ENCODE data around the gene SLC43A2. TPM values are rescaled to one million over a fixed set of nuclear protein-coding genes. Genes with fewer than 3 reads are reported as not detected.

Gene SLC43A2
- total and polyA plus RNA-seq, 3 donors from 2014 or later: 11.7 to 15.7 (median 12.4) TPM

- Histone ChIP-seq H3K4me3 (no peak overlapping the region), H3K9me3 (no peaks in the 10 kb centered on the region), H3K27me3 (no peaks in the 10 kb centered on the region), H3K36me3 (ENCODE audit: low read depth, missing control alignments) (no peaks in the 10 kb centered on the region), H3K4me1 (peaks cover 1% of the 10 kb centered on the region), H3K27ac (no peak overlapping the region)
- DNase-seq: no peak
- intact Hi-C loops (cut with DNase I; ENCODE audit: low total_unique reads): no loop called here
- TF ChIP-seq, protein P1, sequence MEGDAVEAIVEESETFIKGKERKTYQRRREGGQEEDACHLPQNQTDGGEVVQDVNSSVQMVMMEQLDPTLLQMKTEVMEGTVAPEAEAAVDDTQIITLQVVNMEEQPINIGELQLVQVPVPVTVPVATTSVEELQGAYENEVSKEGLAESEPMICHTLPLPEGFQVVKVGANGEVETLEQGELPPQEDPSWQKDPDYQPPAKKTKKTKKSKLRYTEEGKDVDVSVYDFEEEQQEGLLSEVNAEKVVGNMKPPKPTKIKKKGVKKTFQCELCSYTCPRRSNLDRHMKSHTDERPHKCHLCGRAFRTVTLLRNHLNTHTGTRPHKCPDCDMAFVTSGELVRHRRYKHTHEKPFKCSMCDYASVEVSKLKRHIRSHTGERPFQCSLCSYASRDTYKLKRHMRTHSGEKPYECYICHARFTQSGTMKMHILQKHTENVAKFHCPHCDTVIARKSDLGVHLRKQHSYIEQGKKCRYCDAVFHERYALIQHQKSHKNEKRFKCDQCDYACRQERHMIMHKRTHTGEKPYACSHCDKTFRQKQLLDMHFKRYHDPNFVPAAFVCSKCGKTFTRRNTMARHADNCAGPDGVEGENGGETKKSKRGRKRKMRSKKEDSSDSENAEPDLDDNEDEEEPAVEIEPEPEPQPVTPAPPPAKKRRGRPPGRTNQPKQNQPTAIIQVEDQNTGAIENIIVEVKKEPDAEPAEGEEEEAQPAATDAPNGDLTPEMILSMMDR (IDR thresholded peaks at IDR 0.05): no peak
- no peak for TF ChIP-seq POLR2A (IDR thresholded peaks at IDR 0.05)
- 78 to 86% methylated on average over 9 of the region's 9 CpGs for WGBS, 2 donors
Measured at GRCh38 chr17:1554751-1555540, 73.7 kb downstream of the SLC43A2 start.

DNA sequence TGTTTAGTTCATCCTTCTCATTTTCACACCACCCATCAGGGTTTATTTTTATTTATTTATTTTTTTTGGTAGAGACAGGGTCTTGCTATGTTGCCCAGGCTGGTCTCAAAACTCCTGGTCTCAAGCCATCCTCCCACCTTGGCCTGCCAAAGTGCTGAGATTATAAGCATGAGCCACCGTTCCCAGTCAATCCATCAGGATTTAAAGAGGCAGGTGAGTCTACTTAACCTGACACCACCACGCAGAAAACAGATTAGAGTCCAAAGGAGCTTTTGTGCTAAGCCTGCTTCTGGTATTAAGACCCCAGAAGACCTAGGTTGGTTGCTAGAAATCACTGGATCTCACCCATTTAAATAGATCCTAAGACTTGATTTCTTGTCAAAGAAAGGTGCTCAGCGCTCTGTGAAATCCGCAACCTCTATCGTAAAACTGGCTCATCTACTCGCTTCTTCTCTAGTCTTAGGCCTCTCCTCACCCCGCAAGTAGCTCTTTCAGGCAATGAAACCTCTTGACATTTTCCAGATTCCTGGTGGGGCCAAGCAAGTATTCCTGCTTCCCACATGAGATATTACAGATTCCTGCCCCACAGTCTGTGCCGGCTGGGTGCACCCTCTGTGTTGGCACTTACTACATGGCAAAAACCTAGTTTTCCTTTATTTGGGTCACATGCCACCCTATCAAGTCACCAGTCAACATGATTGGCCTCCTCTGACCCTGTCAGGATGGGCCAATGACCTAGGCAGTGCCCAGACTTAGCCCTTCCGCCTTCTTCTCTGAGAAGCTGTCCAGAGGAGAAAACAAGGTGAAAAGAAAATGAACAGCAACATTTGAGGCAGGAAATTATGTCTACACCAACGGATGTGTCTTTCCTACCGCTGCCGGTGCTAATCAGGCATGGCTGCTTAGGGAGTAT, 75.0 kb downstream of the SLC43A2 start:
- WGBS, 2 donors: 95% methylated on average over 12 of the region's 12 CpGs
- Histone ChIP-seq H3K36me3 (ENCODE audit: low read depth, missing control alignments) (no peaks in the 10 kb centered on the region), H3K4me1 (no peaks in the 10 kb centered on the region), H3K4me3 (no peak overlapping the region), H3K9me3 (no peaks in the 10 kb centered on the region), H3K27me3 (no peaks in the 10 kb centered on the region), H3K27ac (no peak overlapping the region)
- TF ChIP-seq POLR2A (IDR thresholded peaks at IDR 0.05): no peak
- TF ChIP-seq, protein P1 (IDR thresholded peaks at IDR 0.05): no peak
- DNase-seq: no peak
- intact Hi-C loops (cut with DNase I; ENCODE audit: low total_unique reads): no loop called here

GRCh38 chr17:1552932-1553331, 75.7 kb downstream of the SLC43A2 start:
- no peaks in the 10 kb centered on the region for H3K9me3 ChIP-seq
- H3K4me3 ChIP-seq: no peak overlapping the region
- WGBS, 2 donors: 93% methylated on average over 11 of the region's 11 CpGs
- DNase-seq: no peak
- intact Hi-C loops (cut with DNase I; ENCODE audit: low total_unique reads): no loop called here
- TF ChIP-seq, protein P1 (IDR thresholded peaks at IDR 0.05): no peak
- no peak for TF ChIP-seq POLR2A (IDR thresholded peaks at IDR 0.05)
- H3K27me3 ChIP-seq: no peaks in the 10 kb centered on the region
- H3K27ac ChIP-seq: no peak overlapping the region
- H3K36me3 ChIP-seq (ENCODE audit: low read depth, missing control alignments): no peaks in the 10 kb centered on the region
- no peaks in the 10 kb centered on the region for H3K4me1 ChIP-seq

- no peak overlapping the region for H3K27ac ChIP-seq
- no peak for DNase-seq
- no peaks in the 10 kb centered on the region for H3K27me3 ChIP-seq
- TF ChIP-seq POLR2A (IDR thresholded peaks at IDR 0.05): no peak
- TF ChIP-seq, protein P1 (IDR thresholded peaks at IDR 0.05): no peak
- H3K9me3 ChIP-seq: no peaks in the 10 kb centered on the region
- no peak overlapping the region for H3K4me3 ChIP-seq
- no peaks in the 10 kb centered on the region for H3K36me3 ChIP-seq (ENCODE audit: low read depth, missing control alignments)
- no peaks in the 10 kb centered on the region for H3K4me1 ChIP-seq
- intact Hi-C loops (cut with DNase I; ENCODE audit: low total_unique reads): no loop called here
- WGBS, 2 donors: 87 to 94% methylated on average over 12 of the region's 12 CpGs
Measured at GRCh38 chr17:1551741-1552140, 76.9 kb downstream of the SLC43A2 start.
